Jurkat, Clone E6-1 (cell line): ENCODE measurements around the gene ARNT2.

ENCODE experiments used
- DNase-seq: peaks from one replicate; pipeline ENCODE4 v3.0.0-alpha.2; 2011; ENCODE audit warnings: low read depth, low spot score
- H3K4me3 ChIP-seq: 2 replicates; pipeline ENCODE4 v1.5.1; 2011; ENCODE audit warnings: mild to moderate bottlenecking, low read length, control low read depth, moderate library complexity

The ARNT2 gene

GRCh38 chr15:80559761-80560160, 155.6 kb downstream of the ARNT2 start:
- no peak overlapping the region for H3K4me3 ChIP-seq
- no peak for DNase-seq

GRCh38 chr15:80560601-80561400, 156.6 kb downstream of the ARNT2 start:
- DNase-seq: no peak
- H3K4me3 ChIP-seq: no peak overlapping the region

GRCh38 chr15:80561500-80561899, 157.3 kb downstream of the ARNT2 start:
- no peak overlapping the region for H3K4me3 ChIP-seq
- no peak for DNase-seq

DNA sequence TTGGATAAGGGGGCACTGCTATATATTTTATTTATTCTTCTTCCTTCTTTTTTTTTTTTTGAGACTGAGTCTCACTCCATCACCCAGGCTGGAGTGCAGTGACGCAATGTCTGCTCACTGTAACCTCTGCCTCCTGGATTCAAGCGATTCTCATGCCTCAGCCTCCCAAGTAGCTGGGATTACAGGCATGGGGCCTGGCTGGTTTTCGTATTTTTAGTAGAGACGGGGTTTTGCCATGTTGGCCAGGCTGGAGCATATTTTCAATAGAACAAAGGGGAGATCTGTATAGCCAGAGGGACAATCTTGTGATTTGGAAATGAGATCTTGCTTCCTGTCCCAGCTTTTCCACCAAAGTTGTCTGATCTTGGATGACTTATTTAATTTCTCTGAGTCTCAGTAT, 157.9 kb downstream of the ARNT2 start:
- no peak for DNase-seq
- H3K4me3 ChIP-seq: no peak overlapping the region

DNA sequence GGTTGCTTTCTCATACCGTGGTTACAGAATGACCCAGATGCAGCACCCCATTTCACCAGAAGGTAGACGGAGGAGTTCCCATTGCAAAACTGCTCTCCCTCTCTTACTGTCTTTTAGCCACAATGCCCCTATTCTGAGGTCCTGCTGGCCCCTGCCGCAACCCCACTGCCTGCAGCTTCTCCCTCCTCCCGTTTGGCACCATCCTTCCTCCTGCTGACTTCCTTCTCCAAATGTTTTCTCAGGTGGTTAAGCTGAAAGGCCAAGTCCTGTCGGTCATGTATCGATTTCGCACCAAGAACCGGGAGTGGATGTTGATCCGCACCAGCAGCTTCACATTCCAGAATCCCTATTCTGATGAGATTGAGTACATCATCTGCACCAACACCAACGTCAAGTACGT, 158.7 kb downstream of the ARNT2 start:
- no peak for DNase-seq
- H3K4me3 ChIP-seq: no peak overlapping the region

- H3K4me3 ChIP-seq: no peak overlapping the region
- no peak for DNase-seq
Observed at GRCh38 chr15:80563372-80563997, 159.3 kb downstream of the ARNT2 start.

GRCh38 chr15:80564056-80564455, 159.9 kb downstream of the ARNT2 start:
- DNase-seq: no peak
- H3K4me3 ChIP-seq: no peak overlapping the region

DNA sequence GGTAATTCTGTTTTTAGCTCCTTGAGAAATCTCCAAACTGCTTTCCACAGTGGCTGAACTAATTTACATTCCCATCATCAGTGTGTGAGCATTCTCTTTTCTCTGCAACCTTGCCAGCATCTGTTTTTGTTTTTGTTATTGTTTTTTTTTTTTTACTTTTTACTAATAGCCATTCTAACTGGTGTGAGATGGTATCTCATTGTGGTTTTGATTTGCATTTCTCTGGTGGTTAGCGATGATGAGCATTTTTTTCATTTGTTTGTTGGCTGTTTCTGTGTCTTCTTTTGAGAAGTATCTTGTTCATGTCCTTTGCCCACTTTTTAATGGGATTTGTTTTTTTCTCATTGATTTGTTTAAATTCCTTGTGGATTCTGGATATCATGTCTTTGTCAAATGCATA, 161.2 kb downstream of the ARNT2 start:
- H3K4me3 ChIP-seq: no peak overlapping the region
- DNase-seq: no peak

- no peak for DNase-seq
- no peak overlapping the region for H3K4me3 ChIP-seq
Observed at GRCh38 chr15:80565988-80566387, 161.8 kb downstream of the ARNT2 start.

- DNase-seq: peak; percentile 59
- no peak overlapping the region for H3K4me3 ChIP-seq
Observed at GRCh38 chr15:80567721-80568157, 163.6 kb downstream of the ARNT2 start.

DNA sequence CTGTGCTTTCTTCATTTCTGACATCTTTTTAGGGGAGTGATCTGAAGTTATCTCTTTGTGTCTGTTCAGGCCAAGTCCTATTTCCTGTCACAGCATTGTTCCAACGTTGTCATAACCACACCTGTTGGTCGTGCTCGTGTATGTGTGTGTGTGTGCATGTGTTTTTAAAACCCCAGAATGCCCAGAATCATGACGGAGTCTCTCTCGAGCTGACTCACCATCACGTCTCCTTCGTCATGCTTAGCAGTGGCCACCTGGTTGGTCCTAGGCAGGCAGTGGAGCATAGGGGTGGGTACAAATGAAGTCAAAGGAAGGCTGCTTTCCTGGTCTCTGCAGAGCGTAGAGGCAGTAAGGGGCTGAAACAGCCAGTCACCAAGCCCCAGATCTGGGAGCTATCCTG, 164.1 kb downstream of the ARNT2 start:
- DNase-seq: peak; percentile 76

DNA sequence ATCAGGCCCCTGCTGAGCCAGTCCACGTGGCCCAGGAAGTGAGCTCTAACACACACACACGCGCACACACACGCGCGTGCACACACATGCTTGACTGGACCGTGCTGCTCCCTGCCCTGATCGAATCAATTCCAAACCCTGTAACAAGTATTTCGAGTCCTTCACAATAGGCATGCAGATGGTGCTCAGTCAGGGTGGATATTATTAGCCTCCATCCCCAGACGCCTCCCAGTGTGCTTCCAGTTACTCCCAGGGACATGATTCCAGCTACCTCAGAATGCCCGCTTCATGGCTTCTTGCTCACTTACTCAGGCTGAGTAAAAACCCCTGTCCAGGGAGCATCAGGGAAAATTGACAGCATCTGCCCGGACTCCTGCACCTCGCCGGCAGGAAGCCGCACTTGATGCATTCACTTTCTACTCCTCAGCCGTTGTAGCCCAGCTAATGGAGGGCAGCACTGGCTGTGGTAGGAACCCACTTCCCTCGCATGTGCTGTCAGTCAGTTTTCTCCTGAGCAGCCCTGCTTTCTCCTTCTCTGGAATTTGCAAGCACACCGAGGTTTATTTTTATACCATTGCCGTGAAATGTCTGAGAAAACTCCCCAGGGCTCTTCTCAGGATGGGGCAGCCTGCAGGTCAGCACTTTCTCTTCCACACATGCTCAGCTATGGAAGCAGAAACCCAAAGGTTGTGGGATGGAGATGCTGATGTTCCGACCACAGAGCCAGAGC, 164.9 kb downstream of the ARNT2 start:
- no peak overlapping the region for H3K4me3 ChIP-seq
- DNase-seq: peak; percentile 45

More for the DNA sequence above, 164.1 kb downstream of the ARNT2 start:
- H3K4me3 ChIP-seq: no peak overlapping the region

GRCh38 chr15:80569656-80570055, 165.5 kb downstream of the ARNT2 start:
- no peak overlapping the region for H3K4me3 ChIP-seq
- no peak for DNase-seq

GRCh38 chr15:80570553-80570952, 166.4 kb downstream of the ARNT2 start:
- H3K4me3 ChIP-seq: no peak overlapping the region
- no peak for DNase-seq

GRCh38 chr15:80572337-80572736, 168.2 kb downstream of the ARNT2 start:
- H3K4me3 ChIP-seq: no peak overlapping the region
- DNase-seq: no peak

DNA sequence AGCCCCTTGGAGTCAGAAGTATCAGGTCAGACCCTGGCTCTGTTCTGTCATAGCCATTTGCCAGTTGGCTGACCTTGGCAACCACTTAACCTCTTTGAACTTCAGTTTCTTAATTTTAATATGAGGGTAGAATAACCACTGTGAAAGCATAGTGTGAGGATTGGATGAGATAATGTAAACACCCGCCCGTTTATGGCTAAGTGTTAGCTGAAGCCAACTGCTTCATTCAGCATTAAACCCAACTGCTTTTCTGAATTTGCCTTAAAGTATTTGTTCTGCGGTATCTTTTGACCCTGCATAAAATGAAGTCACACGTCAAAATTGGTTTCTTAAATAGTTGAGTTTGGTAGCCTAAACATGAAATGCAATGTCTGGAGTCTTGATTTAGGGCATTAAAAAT, 169.4 kb downstream of the ARNT2 start:
- H3K4me3 ChIP-seq: no peak overlapping the region
- no peak for DNase-seq

- no peak for DNase-seq
- H3K4me3 ChIP-seq: no peak overlapping the region
Observed at GRCh38 chr15:80574590-80574989, 170.4 kb downstream of the ARNT2 start.

GRCh38 chr15:80576519-80577090, 172.4 kb downstream of the ARNT2 start:
- H3K4me3 ChIP-seq: no peak overlapping the region
- DNase-seq: no peak

GRCh38 chr15:80577552-80578205, 173.5 kb downstream of the ARNT2 start:
- no peak overlapping the region for H3K4me3 ChIP-seq
- no peak for DNase-seq
